AG09319 (cell line): ENCODE measurements around the gene ZNF79.
A peak's percentile ranks its signal among the peaks of the same experiment; 100 is the strongest.

ENCODE experiments used
- DNase-seq: peaks from one replicate; pipeline ENCODE4 v3.0.0-alpha.2; 2010; ENCODE audit warnings: low read depth; ENCODE audit errors: extremely low read depth
- CTCF ChIP-seq: IDR thresholded peaks from 2 replicates; pipeline ENCODE4 v1.5.1; 2011; ENCODE audit warnings: low read depth, mild to moderate bottlenecking, inconsistent platforms, low read length, moderate library complexity

The ZNF79 gene

DNA sequence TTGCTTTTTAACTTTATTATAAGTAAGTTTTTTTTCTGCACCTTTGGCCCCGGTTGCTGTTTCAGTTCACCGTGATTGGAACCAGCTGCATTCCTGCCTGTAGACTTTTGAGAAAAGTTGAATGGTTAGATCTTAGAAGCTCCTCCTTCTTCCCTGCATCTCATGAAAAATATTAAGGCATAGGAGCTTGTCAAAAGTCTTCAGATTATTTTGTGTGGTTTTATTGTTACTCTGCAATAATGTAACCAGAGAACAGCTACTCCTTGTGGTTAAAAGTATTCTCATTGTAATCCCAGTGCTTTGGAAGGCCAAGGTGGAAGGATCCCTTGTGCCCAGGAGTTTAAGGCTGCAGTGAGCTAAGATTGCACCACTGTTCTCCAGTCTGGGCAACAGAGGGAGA is 30.5 kb upstream of the ZNF79 start:
- DNase-seq: peak; percentile 4
- TF ChIP-seq CTCF: peak; percentile 32

DNA sequence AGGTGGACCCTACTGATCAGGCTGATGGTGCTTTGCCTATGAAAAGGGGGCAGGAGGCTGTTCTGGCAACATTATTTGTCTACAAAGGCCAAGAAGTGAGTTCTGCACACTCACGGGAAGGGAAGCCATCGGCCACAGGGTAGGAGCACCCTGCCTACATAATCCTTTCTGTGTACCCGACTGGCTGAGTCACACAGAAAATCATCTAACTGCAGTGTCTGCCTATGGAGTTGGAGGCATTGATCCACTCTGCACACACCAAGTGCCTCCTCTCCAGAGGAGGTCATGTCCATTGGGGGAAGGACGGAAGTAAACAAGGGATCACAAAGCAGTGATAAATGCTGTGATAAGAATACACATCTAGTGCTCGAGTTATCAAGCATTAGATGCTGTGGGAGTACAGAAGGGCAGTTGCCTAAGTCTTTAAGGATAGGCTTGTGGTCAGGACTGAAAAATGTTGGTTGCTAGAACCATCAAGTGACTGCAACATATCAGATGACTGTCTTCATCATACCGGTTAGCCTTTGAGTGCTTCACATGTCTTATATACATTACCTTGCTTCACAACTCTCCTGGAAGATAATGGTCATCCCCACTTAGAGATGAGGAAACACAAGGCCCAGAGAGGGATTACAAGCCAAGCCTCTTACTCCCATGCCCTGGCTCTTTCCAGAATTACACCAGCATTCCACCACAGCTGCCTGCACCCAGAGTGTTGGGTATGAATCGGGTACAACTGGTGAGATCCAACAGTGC is 28.5 kb upstream of the ZNF79 start:
- DNase-seq: no peak
- TF ChIP-seq CTCF: no peak

GRCh38 chr9:127396253-127396807 is 27.9 kb upstream of the ZNF79 start:
- DNase-seq: no peak
- TF ChIP-seq CTCF: no peak

DNA sequence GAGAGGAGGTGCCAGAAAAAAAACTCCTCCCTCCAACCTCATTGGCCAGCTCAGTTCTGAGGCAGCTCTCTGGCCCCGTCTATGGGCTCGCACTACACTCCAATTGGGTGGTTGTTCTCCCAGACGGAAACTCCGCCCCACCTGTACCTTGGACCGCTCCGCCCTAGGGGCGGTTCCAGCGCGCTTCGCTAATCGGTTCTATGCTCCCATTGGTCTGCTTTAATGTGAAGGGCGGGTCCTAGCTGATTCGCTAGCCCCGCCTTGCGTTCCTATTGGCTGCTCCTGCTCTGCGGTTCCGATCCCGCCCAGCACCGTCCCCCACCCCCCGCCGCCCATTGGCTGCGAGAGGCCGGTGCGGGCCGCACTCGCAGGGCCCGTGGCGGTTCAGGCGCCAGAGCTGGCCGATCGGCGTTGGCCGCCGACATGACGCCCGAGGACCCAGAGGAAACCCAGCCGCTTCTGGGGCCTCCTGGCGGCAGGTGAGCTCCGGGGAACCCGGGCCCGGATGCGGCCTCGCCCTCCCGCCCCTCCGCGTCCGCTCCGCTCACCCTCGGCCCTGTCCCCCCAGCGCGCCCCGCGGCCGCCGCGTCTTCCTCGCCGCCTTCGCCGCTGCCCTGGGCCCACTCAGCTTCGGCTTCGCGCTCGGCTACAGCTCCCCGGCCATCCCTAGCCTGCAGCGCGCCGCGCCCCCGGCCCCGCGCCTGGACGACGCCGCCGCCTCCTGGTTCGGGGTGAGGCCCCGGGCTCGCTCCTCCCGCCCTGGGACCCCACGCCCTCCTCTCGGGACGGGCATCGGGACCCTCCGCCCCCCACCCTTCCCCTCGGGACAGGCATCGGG is 27.2 kb upstream of the ZNF79 start, which contains the start of gene SLC2A8:
SLC2A8 (plus strand) TSS at position 362 of the 838 bp plus-strand sequence; CDS start at position 424, 62 bp downstream.
- TF ChIP-seq CTCF: no peak
- DNase-seq: peak; percentile 98

DNA sequence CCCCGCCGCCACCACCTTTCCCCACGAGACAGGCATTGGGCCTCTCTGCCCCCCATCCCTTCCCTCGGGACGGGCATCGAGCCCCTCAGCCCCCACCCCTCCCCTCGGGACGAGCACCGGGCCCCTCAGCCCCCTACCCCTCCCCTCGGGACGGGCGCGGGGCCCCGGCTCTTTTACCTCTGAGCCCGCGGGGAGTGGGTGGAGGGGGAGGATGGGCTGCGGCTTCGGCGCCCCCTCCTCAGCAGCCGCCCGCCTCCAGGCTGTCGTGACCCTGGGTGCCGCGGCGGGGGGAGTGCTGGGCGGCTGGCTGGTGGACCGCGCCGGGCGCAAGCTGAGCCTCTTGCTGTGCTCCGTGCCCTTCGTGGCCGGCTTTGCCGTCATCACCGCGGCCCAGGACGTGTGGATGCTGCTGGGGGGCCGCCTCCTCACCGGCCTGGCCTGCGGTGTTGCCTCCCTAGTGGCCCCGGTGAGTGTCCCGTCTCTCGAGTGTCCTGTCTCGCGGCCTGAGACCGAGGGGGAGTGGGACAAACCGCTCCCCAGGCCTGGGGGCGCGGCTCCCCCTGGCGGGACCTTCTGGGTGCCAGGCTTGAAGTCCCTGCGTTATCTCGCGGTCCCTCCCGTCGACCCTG is 26.4 kb upstream of the ZNF79 start:
- no peak for DNase-seq
- peak; percentile 52 for TF ChIP-seq CTCF

DNA sequence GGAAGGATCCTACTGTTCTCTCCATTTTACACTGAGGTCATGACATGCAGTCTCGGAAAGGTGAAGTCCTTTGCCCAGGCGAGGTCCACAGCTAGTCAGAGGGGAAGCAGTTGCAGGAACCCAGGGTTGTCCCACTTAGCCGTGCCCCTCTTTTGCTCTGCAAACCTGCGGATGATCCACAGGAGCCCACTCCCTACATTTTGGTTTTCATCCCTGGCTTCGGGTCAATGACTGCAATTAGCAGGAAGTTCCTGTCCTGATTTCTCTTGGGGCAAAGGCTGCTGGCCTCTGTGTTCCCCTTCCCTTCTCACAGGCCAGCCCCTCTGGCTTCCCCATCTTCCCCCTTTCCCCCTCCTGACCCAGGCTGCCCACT is 25.9 kb upstream of the ZNF79 start:
- no peak for TF ChIP-seq CTCF
- DNase-seq: no peak
